ENCODE data around the gene DOCK1. TPM values are rescaled to one million over a fixed set of nuclear protein-coding genes. Genes with fewer than 3 reads are reported as not detected.

The DOCK1 gene
- total RNA-seq, 2 donors from 2014 or later, result 34.3 to 44.1 TPM

- no peak for DNase-seq
- no peak overlapping the region for H3K4me3 ChIP-seq
- WGBS, 2 donors, result 65 to 78% methylated on average over 6 of the region's 6 CpGs
Measured at GRCh38 chr10:127464561-127464960, 559.3 kb downstream of the DOCK1 start.

GRCh38 chr10:127467811-127468210 is 562.6 kb downstream of the DOCK1 start:
- 79 to 84% methylated on average over 8 to 10 of the region's 10 CpGs for WGBS, 2 donors
- intact Hi-C loops (cut with DNase I), result no loop called here
- TF ChIP-seq CTCF (IDR thresholded peaks at IDR 0.05), result no peak
- TF ChIP-seq POLR2A (IDR thresholded peaks at IDR 0.05), result no peak

More at GRCh38 chr10:127464561-127464960, 559.3 kb downstream of the DOCK1 start:
- TF ChIP-seq POLR2A (IDR thresholded peaks at IDR 0.05), result no peak
- TF ChIP-seq CTCF (IDR thresholded peaks at IDR 0.05), result no peak
- no peaks in the 10 kb centered on the region for H3K27me3 ChIP-seq
- peaks cover 0 to 9% (median 0%) of the 10 kb centered on the region in 3 donors for H3K9me3 ChIP-seq
- H3K36me3 ChIP-seq (replicated peaks in 1 of 2; ENCODE audit: insufficient read depth in 1 of 2, low read depth in 2 of 2), result no peaks in the 10 kb centered on the region
- intact Hi-C loops (cut with DNase I), result no loop called here
- no peaks in the 10 kb centered on the region for H3K4me1 ChIP-seq
- no peak overlapping the region for H3K27ac ChIP-seq
- ATAC-seq, result no peak

GRCh38 chr10:127468632-127469031 is 563.4 kb downstream of the DOCK1 start:
- intact Hi-C loops (cut with DNase I), result no loop called here
- 16 to 32% methylated on average over 4 to 5 of the region's 5 CpGs for WGBS, 2 donors
- Histone ChIP-seq H3K4me1 (no peaks in the 10 kb centered on the region), H3K4me3 (no peak overlapping the region), H3K9me3 (no peaks in the 10 kb centered on the region), H3K27me3 (no peaks in the 10 kb centered on the region), H3K27ac (no peak overlapping the region), H3K36me3 (replicated peaks in 1 of 2; ENCODE audit: insufficient read depth in 1 of 2, low read depth in 2 of 2) (no peaks in the 10 kb centered on the region)
- no peak for DNase-seq
- ATAC-seq, result no peak
- no peak for TF ChIP-seq CTCF (IDR thresholded peaks at IDR 0.05)
- TF ChIP-seq POLR2A (IDR thresholded peaks at IDR 0.05), result no peak

More at GRCh38 chr10:127467811-127468210, 562.6 kb downstream of the DOCK1 start:
- H3K36me3 ChIP-seq (replicated peaks in 1 of 2; ENCODE audit: insufficient read depth in 1 of 2, low read depth in 2 of 2), result no peaks in the 10 kb centered on the region
- no peak overlapping the region for H3K27ac ChIP-seq
- DNase-seq (no peak), ATAC-seq (no peak)
- no peaks in the 10 kb centered on the region for H3K9me3 ChIP-seq
- H3K27me3 ChIP-seq, result no peaks in the 10 kb centered on the region
- no peaks in the 10 kb centered on the region for H3K4me1 ChIP-seq
- H3K4me3 ChIP-seq, result no peak overlapping the region

GRCh38 chr10:127470911-127471310 is 565.7 kb downstream of the DOCK1 start:
- 66 to 93% methylated on average over 2 to 5 of the region's 5 CpGs for WGBS, 2 donors
- intact Hi-C loops (cut with DNase I), result no loop called here
- no peak for DNase-seq

More at GRCh38 chr10:127470911-127471310, 565.7 kb downstream of the DOCK1 start:
- no peak overlapping the region for H3K27ac ChIP-seq
- H3K27me3 ChIP-seq, result no peaks in the 10 kb centered on the region
- H3K36me3 ChIP-seq (replicated peaks in 1 of 2; ENCODE audit: insufficient read depth in 1 of 2, low read depth in 2 of 2), result no peaks in the 10 kb centered on the region
- H3K4me3 ChIP-seq, result no peak overlapping the region
- ATAC-seq, result no peak
- TF ChIP-seq CTCF (IDR thresholded peaks at IDR 0.05), result no peak
- TF ChIP-seq POLR2A (IDR thresholded peaks at IDR 0.05), result no peak
- no peaks in the 10 kb centered on the region for H3K4me1 ChIP-seq
- no peaks in the 10 kb centered on the region for H3K9me3 ChIP-seq
